HG03342 (cell line): ENCODE measurements around the gene ZNG1B.
A peak's percentile ranks its signal among the peaks of the same experiment; 100 is the strongest.
"Not testable (repeated sequence)": the region's sequence is repeated elsewhere in the genome, so short reads cannot be mapped to it uniquely, and the experiment has no call there.

Experiments used
- ATAC-seq: cut with Tn5 transposase; IDR thresholded peaks from one replicate; pipeline ENCODE4 v1.9.1; 2021; ENCODE audit warnings: mild to moderate bottlenecking, moderate library complexity; ENCODE audit not compliant: unreplicated experiment

The ZNG1B gene

DNA sequence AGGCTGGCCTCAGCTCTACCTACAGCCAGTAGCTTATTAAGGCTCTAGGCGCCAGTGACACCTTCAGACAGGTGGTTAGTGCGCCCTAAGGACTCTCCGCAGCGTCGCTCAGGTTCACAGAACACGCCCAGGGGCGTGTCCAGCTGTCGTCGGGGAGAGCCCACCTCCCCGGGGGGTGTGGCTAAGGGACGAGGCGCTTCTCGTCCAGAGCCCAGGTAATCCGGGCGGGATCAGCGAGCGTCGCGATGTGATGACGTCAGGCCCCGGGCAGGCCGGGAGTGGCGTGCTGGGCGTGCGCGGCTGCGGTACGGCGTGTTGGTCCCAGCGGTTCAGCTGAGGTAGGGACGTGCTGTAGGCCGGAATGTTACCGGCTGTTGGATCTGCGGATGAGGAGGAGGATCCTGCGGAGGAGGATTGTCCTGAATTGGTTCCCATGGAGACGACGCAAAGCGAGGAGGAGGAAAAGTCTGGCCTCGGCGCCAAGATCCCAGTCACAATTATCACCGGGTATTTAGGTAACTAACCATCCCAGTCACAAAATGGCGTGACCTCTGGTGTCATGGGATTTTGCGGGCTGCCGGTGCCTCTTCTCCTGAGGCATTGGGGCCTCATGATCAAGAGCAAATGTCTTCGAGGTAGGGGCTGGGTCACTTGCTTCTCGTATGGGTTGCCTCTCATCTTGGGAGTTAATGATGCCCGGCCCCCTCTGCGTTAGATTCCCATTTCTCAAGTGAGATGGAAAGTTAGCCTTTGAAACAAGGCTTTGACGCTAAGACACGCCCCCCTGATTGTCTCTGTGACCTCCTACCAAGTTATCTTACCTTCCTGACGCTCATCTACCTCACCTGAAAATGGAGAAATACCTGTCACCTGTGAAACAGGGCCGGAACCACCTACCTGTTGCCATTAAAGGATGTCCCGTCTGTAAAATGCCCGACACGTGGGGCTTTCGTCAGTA, at the start of gene ZNG1B:
TSS of gene ZNG1B (plus strand) at position 184 of the 958 bp plus-strand sequence. CDS start at position 362, 178 bp downstream.
- not testable (repeated sequence) for ATAC-seq

DNA sequence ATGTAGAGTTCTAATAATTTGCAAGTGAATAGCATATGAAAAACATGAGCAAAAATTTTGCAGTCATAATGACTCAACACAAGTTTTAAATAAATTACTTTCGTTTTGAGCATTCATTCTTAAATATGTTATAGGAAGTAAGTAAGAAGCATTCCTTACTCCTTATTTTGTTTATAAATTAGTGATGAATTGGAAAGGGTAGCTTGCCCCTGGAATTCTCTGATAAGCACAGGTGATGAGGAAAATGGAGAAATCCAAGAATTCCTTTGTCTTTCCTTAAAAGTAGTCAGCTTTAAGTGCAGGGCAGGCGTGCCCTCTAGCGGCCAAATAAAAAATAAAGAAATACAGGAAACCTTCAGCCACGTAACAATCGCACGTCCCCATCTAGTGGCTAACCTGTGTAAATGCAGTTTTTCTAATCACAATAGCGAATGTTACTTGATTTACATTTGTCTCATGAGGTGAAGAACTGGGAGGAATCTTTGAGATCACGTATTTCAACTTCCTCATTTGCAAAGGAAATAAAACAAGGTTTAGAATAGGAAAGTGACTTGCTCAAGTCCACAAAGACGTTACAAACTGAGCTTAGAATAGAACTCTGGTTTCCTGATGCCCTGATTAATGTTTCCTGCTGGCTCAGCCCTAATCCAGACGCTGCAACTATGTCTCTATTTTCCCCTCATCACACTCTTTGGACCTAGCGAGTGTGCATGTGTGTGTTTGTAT, 47.2 kb upstream of the ZNG1B start:
- peak; percentile 92 for ATAC-seq

DNA sequence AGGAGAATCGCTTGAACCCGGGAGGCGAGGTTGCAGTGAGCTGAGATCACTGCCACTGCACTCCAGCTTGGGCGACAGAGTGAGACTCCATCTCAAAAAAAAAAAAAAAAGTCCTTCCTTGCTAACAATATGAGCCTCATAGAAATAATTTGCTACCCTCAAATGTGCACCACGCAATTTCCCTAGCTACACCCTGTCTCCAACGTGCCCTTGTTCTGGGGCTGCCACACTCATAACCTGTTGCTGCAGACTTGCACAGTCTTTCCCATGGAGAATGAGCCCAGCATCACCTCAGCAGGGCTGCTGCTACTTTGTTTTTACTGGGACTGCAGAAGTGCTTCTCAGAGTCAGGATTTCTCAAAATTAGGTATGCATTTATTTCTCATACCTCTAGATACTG, 46.4 kb upstream of the ZNG1B start:
- ATAC-seq, result no peak

DNA sequence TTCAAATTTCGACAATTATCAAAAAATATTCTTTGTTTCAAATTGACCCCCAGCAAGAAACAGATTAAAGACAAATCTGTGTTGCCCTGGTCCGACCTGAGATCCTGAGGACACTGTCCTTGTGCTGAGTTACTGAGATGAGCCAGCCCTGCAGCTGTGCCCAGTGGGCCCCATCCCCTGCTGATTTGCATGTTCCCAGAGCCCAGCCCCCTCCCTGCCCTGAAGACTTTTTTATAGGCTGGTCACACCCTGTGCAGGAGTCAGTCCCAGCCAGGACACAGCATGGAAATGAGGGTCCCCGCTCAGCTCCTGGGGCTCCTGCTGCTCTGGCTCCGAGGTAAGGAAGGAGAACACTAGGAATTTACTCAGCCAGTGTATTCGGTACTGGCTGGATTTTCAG, 31.4 kb upstream of the ZNG1B start:
- ATAC-seq, result no peak

DNA sequence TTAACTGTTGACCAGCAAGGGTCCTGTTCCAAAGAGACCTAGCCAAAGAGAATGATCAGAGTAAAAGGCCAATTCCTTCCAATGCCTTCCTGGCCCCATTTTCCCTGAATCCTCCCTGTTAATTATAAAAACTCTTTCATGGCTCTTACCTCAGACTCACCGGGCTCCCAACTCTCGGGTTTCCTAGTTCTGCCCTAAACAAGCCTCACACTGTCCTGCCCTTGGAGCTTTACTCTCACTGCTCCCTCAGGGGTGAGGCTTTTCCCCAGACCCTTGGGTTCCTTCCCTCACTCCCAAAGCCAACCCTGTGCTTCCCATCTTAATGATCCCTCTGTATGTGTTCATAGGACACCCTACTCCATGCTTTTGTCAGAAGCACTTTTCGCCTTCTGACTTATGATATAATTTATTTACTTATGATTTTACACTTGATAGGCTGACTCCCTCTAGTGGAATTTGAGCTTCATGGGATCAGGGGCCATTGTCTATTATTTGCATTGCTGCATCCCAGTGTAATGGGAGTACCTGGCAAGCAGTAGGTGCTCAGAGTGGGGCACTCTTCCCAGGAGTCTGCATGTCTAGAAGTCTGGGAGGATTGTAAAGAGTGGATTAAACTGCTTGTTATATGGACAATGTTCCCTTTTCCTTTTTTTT, 29.9 kb upstream of the ZNG1B start:
- no peak for ATAC-seq

DNA sequence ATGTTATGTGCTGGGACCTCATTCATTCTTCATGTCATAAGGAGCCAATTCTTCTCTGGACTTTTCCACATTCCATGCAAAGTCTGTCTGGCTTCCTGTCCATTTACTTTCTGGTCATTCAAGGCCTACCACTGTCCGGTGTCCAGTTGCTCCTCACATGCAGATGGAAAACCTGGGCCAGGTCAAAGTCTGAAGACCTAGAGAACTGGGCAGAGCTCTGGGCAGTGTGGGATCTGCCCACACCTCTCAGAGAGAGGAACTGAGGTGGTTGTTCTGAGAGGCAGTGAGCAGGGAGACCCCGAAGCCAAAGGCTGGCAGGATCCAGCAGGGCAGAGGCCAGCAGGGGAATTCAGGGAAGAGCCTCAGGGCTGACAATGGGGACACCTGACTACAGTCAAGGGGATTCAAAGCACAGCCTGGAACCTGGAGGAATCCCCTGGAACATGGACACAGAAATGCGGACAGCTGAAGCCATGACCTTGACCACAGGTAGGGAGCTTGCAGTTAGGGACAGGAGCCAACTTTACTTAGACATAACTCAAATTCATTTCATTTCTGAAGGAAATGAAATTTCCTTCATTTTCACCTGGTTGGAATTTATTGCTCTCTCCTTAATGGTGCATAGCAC, 25.7 kb upstream of the ZNG1B start:
- not testable (repeated sequence) for ATAC-seq

DNA sequence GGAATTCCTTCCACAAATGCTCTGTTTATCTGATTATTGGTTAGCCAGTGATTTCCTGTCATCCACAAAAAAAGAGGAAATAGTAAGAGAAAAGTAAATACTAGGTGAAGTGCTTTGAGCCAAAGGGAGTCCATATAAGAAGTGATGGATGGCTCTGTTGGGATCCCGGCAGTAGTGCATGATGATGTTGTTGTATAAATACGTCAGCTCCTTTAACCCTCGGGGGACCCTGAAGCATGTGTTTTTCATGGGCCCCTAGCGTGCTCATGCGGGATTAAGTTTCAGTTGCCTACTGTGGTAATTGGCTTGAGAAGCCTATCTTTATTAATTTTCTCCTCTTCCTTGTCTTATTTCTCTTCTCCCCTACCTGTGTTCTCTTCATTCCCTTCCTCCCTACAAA, 24.7 kb upstream of the ZNG1B start:
- ATAC-seq, result not testable (repeated sequence)

DNA sequence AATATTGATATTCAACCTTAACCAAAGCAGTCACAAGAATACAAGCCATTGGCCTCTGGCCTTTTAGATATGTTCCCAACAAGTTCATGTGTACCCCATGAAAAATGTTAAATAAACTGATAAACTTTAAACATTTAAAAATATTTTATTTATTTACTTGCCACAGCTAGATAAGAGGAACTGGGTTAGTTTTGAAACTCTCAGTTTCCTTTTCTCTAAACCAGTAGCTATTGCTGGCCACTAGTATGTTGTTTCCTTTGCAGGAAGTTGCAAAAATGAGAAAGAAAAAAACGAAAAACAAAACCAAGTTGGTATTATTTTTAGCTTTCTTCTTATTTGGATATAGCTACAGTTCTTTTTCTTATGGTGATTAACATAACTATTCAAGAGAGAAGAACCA, 5.7 kb upstream of the ZNG1B start:
- not testable (repeated sequence) for ATAC-seq

DNA sequence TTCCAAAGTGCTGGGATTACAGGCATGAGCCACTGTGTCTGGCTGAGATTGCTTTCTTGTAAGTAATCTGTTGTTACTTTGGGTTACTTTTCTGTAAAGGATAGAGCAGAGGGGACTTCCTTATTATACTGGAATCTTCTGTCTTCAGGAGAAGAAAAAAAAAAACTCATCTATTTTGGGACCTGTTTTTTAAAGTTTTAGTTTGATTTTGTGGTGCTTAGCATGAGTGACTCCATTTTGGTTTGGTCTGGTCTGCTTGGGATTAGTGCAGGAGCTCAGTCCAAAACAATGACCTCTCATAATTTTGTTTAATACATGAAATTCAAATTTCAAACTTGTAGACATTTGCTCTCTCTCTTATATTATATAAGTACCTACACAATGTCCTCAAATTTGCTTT, 4.0 kb upstream of the ZNG1B start:
- ATAC-seq, result not testable (repeated sequence)

DNA sequence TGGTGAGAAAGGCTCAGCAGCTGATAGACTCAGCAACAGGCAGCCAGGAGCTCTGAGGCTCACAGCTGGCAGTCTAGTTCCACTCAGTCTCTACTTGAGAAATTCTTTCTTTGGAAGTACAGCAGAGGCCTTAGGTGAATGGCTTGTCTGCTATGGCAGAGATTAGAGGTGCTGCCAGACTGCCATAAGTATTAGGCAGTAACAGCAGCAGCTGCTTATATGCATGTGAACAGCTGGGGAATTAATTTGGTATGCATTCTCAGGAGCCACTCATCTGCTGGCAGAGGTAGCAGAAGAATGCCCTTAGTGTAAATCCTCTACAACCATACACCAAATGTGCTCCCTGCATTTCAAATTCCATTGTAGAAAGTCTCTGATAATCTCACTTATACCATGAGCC, 28.3 kb downstream of the ZNG1B start:
- not testable (repeated sequence) for ATAC-seq

DNA sequence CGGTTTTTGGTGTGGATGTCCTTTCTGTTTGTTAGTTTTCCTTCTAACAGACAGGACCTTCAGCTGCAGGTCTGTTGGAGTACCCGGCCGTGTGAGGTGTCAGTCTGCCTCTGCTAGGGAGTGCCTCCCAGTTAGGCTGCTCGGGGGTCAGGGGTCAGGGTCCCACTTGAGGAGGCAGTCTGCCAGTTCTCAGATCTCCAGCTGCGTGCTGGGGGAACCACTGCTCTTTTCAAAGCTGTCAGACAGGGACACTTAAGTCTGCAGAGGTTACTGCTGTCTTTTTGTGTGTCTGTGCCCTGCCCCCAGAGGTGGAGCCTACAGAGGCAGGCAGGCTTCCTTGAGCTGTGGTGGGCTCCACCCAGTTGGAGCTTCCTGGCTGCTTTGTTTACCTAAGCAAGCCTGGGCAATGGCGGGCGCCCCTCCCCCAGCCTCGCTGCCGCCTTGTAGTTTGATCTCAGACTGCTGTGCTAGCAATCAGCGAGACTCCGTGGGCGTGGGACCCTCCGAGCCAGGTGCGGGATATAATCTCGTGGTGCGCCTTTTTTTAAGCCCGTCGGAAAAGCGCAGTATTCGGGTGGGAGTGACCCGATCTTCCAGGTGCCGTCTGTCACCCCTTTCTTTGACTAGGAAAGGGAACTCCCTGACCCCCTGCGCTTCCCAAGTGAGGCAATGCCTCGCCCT, 39.3 kb downstream of the ZNG1B start:
- not testable (repeated sequence) for ATAC-seq

DNA sequence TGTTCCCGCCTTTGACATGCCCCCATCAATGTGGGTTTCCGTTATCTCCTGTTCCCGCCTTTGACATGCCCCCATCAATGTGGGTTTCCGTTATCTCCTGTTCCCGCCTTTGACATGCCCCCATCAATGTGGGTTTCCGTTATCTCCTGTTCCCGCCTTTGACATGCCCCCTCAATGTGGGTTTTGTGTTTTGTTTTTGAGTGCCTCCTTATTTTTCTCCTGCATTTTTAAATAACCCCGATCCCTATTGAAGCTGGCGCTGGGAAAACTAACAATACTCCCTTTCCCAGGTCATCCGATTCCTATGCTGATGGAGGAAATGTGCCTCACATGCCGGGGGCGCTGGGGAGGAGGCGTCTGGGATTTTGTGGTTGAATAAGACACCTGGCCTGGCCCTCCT, 59.0 kb downstream of the ZNG1B start:
- not testable (repeated sequence) for ATAC-seq

DNA sequence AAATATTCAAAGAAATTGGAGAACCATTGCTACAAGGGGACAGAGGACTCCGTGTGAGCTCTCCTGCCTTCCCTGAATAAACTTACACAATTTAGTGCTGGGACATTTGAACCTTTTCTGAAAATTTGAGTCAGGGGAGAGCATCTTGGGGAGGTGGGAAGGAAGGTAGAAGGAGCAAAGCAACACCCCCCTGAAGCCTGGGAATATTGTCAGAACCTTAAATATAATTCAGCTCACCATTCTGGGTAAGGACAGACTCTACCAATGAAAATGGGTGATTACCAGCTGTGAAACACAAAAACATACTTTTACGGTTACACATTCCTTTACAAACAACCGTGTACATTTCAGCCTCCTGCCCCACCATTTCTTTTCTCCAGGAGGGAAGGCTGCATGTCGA, 60.9 kb downstream of the ZNG1B start, which contains the start of gene FOXD4L1:
TSS of gene FOXD4L1 (plus strand) at position 301 of the 400 bp plus-strand sequence. CDS start 592 bp downstream, outside the sequence.
- ATAC-seq, result not testable (repeated sequence)

DNA sequence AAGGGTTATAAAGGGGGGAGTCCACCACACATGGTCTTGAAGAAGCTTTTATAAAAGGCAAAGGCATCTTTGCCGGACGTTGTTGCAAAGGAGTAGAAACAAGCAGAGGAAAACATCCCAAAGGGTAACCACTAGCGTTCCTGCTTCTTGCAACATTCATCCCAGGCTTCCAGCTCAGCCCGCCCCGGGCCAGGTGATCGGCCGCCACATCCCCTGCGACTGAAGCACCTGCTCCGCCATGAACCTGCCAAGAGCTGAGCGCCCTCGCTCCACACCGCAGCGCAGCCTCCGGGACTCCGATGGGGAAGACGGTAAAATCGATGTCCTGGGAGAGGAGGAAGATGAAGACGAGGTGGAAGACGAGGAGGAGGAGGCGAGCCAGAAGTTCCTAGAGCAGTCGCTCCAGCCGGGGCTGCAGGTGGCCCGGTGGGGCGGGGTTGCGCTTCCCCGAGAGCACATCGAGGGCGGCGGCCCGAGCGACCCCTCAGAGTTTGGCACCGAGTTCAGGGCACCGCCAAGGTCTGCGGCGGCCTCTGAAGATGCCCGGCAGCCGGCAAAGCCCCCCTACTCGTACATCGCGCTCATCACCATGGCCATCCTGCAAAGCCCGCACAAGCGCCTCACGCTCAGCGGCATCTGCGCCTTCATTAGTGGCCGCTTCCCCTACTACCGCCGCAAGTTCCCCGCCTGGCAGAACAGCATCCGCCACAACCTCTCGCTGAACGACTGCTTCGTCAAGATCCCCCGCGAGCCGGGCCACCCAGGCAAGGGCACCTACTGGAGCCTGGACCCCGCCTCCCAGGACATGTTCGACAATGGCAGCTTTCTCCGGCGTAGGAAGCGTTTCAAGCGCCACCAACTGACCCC, 61.8 kb downstream of the ZNG1B start:
- ATAC-seq, result not testable (repeated sequence)

DNA sequence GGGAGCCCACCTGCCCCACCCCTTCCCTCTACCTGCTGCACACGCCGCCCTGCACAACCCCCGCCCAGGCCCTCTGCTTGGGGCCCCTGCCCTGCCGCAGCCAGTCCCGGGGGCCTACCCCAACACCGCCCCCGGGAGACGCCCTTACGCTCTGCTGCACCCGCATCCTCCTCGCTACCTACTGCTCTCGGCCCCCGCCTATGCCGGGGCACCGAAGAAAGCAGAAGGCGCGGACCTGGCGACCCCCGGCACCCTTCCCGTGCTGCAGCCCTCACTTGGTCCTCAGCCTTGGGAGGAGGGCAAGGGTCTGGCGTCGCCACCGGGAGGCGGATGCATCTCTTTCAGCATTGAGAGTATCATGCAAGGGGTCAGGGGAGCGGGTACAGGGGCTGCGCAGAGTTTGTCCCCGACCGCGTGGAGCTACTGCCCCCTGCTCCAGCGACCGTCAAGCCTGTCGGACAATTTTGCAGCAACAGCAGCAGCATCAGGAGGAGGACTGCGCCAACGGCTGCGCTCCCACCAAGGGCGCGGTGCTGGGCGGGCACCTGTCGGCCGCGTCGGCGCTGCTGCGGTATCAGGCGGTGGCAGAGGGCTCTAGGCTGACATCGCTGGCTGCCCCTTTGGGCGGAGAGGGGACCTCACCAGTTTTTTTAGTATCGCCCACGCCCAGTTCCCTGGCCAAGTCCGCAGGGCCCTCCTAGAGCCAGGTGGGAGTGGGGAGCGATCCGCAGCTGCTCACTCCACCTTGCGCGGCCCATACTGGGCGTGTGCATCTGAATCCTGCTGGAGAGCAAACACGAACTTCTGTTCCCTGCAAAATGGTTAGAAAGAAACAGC, 62.6 kb downstream of the ZNG1B start:
- not testable (repeated sequence) for ATAC-seq

DNA sequence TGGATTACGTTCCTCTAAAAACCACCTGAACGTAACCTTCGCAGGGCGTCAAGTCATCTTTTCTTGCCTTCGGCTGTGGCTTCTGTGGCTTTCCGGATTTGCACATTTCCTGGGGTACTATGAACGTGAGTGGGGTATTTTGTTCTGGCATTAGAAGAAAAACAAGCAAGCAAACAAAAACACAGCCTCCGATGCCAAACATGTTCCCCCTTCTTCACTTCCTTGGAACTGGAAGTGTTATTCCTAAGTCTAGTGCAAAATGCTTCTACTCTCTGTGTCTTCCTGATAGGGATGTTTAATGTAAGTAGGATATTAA, 63.2 kb downstream of the ZNG1B start:
- not testable (repeated sequence) for ATAC-seq

DNA sequence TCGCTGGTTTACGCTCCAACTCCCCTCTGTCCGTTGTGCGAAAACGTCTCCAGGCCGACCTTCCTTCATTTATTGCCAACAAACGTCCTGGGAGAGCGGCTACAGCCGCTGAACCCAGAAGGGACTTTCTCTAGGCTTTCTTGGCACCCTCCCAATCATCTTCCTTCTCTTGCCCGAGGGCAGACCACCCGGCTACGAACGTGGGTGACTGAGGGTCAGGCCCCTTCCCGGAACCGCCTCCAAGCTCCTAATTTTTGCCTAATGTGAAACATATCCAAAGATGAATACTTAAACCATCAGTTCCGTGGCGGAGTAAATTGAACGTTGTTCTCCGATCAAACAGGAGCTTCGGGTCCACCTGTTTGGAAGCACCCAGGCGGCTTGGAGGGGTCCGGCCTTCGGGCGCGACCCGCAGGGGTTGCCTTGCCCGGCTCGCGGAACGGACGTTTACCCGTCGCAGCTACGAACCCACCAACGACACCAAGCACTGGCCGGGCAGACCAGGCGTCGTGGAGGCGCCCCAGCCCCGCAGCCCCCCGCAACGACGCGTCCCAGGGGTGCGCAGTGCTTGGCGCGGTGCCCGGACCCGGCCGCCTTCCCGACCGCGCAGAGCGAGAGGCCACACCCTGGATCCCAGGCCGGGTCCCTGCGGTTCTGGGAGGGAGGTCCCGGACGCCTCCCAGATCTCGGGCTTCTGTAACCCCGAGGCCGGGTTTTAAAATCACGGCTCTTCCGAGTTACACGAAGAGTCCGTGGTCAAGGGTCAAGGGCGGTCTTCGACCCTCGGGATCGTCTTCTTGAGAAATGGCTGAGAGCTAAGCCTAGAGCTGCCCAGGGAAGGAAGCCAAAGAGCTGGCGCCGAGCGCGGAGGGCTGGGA, 65.0 kb downstream of the ZNG1B start:
- ATAC-seq, result not testable (repeated sequence)
